Measurements from ENCODE around the gene PPP2R2C. TPM values are rescaled to one million over a fixed set of nuclear protein-coding genes. Genes with fewer than 3 reads are reported as not detected.

PPP2R2C gene
- polyA plus RNA-seq, 4 donors, result 0.16 to 2.3 (median 0.81) TPM; not detected in 1

DNA sequence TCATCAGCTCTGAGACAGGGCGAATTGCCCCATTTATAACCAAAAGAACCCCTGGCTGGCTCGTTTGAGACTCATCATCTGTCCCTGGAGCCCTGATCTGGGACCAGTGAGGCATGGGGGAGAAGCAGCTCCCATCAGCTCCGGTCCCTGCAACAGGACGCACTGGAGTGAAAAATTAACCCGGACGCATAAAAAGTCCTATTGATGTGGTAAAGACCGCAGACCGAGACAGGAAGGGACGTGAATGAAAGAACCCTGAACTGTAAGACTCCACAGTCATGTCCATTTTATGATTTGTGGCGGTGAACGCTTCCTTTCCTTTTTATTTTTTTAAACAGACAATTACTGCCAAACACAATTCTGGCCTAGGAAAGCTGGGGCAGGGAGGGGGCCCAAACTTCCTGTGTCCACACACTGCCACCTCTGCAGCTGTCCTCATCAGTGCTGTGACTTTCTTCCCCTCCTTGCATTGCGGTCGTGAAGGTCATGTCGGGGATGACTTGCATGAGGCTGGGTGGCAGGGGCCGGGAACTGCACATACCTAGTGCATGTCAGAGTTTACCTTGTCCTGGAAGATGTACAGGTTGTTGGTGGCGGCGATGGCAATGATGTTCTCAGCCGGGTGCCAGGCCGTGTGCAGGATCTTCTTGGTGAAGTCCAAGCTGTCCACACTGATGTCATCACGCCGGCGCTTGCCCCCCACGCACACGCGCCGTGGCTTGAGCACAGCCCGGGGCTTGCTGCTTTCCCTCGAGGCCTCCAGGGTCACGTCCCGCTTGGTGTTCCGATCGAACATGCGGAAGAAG is 149.4 kb downstream of the PPP2R2C start:
- Histone ChIP-seq H3K4me3 (ENCODE audit: low read depth in 1 of 3, low read length in 3 of 3) (no peak overlapping the region), H3K9me3 (ENCODE audit: control insufficient read depth in 2 of 2, insufficient read depth in 1 of 2, low read depth in 1 of 2, low read length in 1 of 2) (peaks cover 0 to 3% of the 10 kb centered on the region in 2 donors), H3K36me3 (ENCODE audit: control insufficient read depth in 3 of 3, insufficient read depth in 2 of 3, low read depth in 1 of 3, low read length in 3 of 3) (no peaks in the 10 kb centered on the region), H3K27ac (ENCODE audit: low read depth in 1 of 3, low read length in 2 of 3) (no peak overlapping the region), H3K27me3 (ENCODE audit: control insufficient read depth in 3 of 3, insufficient read depth in 3 of 3, low read length in 3 of 3) (peaks cover 0 to 2% (median 0%) of the 10 kb centered on the region in 3 donors), H3K4me1 (ENCODE audit: control insufficient read depth in 3 of 3, insufficient read depth in 2 of 3, low read depth in 1 of 3, low read length in 2 of 3) (no peaks in the 10 kb centered on the region)
- DNase-seq, result no peak
- FAIRE-seq, result no peak
- 75 to 87% (median 81%) methylated on average over 33 of the region's 33 CpGs for WGBS, 3 donors

DNA sequence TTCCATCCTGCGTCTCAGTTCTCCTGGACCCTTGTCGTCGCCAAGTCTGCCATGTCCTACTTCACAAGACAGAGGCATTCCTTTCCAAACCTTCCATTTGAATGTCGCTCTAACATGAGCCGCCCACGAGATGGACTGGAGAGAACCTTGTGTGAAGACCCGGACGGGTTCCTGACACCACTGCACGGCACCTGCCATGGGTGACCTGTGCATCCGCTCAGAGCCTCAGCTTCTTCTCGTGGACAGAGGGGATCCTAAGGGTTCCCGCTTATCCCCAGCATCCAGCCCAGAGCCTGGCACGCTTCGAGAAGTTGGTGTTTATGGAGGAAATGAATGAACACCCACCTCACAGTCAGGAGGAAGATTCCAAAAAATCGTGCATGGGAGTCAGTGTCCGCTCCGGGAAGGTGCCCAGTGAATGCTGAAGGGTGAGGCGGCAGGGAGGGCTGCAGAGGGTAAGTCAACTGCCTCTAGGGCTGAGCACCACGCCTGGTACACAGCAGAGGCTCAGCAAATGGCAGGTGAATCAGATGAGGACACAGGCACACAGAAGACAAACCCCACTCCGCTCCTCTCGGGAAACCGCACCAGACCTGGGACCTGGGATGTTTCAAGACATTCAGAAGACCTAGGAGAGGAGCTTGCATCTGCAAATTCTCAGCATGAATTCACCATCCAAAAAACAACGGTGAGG is 150.2 kb downstream of the PPP2R2C start:
- Histone ChIP-seq H3K4me3 (ENCODE audit: low read depth in 1 of 3, low read length in 3 of 3) (no peak overlapping the region), H3K27ac (ENCODE audit: low read depth in 1 of 3, low read length in 2 of 3) (no peak overlapping the region), H3K27me3 (ENCODE audit: control insufficient read depth in 3 of 3, insufficient read depth in 3 of 3, low read length in 3 of 3) (peaks cover 0 to 5% (median 0%) of the 10 kb centered on the region in 3 donors), H3K4me1 (ENCODE audit: control insufficient read depth in 3 of 3, insufficient read depth in 2 of 3, low read depth in 1 of 3, low read length in 2 of 3) (no peaks in the 10 kb centered on the region), H3K9me3 (ENCODE audit: control insufficient read depth in 2 of 2, insufficient read depth in 1 of 2, low read depth in 1 of 2, low read length in 1 of 2) (peaks cover 0 to 3% of the 10 kb centered on the region in 2 donors), H3K36me3 (ENCODE audit: control insufficient read depth in 3 of 3, insufficient read depth in 2 of 3, low read depth in 1 of 3, low read length in 3 of 3) (no peaks in the 10 kb centered on the region)
- FAIRE-seq, result no peak
- no peak for DNase-seq
- WGBS, 3 donors, result 86 to 94% (median 91%) methylated on average over 21 to 23 of the region's 23 CpGs

- peaks cover 0 to 5% (median 0%) of the 10 kb centered on the region in 3 donors for H3K27me3 ChIP-seq (ENCODE audit: control insufficient read depth in 3 of 3, insufficient read depth in 3 of 3, low read length in 3 of 3)
- FAIRE-seq, result no peak
- 17 to 53% (median 39%) methylated on average over 2 of the region's 2 CpGs for WGBS, 3 donors
- H3K9me3 ChIP-seq (ENCODE audit: control insufficient read depth in 2 of 2, insufficient read depth in 1 of 2, low read depth in 1 of 2, low read length in 1 of 2), result peaks cover 0 to 3% of the 10 kb centered on the region in 2 donors
- H3K4me3 ChIP-seq (ENCODE audit: low read depth in 1 of 3, low read length in 3 of 3), result no peak overlapping the region
- H3K27ac ChIP-seq (ENCODE audit: low read depth in 1 of 3, low read length in 2 of 3), result no peak overlapping the region
- no peaks in the 10 kb centered on the region for H3K36me3 ChIP-seq (ENCODE audit: control insufficient read depth in 3 of 3, insufficient read depth in 2 of 3, low read depth in 1 of 3, low read length in 3 of 3)
- DNase-seq, result no peak
- H3K4me1 ChIP-seq (ENCODE audit: control insufficient read depth in 3 of 3, insufficient read depth in 2 of 3, low read depth in 1 of 3, low read length in 2 of 3), result no peaks in the 10 kb centered on the region
These were observed 151.1 kb downstream of the PPP2R2C start for GRCh38 chr4:6321361-6321760.

GRCh38 chr4:6320663-6321062 is 151.8 kb downstream of the PPP2R2C start:
- H3K27me3 ChIP-seq (ENCODE audit: control insufficient read depth in 3 of 3, insufficient read depth in 3 of 3, low read length in 3 of 3), result peaks cover 0 to 5% (median 0%) of the 10 kb centered on the region in 3 donors
- no peaks in the 10 kb centered on the region for H3K4me1 ChIP-seq (ENCODE audit: control insufficient read depth in 3 of 3, insufficient read depth in 2 of 3, low read depth in 1 of 3, low read length in 2 of 3)
- H3K36me3 ChIP-seq (ENCODE audit: control insufficient read depth in 3 of 3, insufficient read depth in 2 of 3, low read depth in 1 of 3, low read length in 3 of 3), result no peaks in the 10 kb centered on the region
- peaks cover 0 to 3% of the 10 kb centered on the region in 2 donors for H3K9me3 ChIP-seq (ENCODE audit: control insufficient read depth in 2 of 2, insufficient read depth in 1 of 2, low read depth in 1 of 2, low read length in 1 of 2)
- no peak overlapping the region for H3K4me3 ChIP-seq (ENCODE audit: low read depth in 1 of 3, low read length in 3 of 3)
- FAIRE-seq (no peak), DNase-seq (no peak)
- WGBS, 3 donors, result 67 to 85% (median 78%) methylated on average over 6 of the region's 6 CpGs
- no peak overlapping the region for H3K27ac ChIP-seq (ENCODE audit: low read depth in 1 of 3, low read length in 2 of 3)

DNA sequence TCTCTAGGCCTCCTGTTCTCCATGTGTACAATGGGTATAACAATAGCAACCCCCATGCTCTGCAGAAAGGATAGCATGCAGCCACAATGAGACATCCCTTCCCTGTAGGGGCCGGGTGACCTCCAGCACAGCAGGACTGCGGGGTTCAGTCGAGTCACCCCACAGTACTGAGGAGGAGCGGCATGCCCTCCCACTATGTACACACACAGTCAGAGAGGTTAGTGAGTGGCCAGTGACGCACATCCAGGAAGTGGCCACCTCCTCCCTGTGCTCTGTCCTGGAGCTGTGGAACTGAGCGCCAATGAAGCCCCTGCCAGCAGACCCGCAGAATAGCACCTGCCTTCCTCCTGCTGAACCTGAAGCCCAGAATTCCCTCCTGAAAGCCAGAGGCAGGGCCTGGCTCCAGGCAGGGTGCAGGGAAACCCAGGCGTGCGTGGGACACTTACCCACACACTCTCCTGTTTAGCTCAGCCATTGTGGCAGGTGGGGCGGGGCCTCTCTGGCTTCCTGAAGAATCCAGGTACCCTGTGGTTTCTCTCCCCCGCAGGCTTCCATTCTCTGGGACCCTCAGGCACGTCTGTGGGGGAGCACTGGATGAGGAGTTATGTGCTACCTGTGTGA is 152.8 kb downstream of the PPP2R2C start:
- 83 to 85% (median 84%) methylated on average over 12 of the region's 12 CpGs for WGBS, 3 donors
- DNase-seq (no peak), FAIRE-seq (no peak)
- peaks cover 0 to 5% (median 0%) of the 10 kb centered on the region in 3 donors for H3K27me3 ChIP-seq (ENCODE audit: control insufficient read depth in 3 of 3, insufficient read depth in 3 of 3, low read length in 3 of 3)
- H3K36me3 ChIP-seq (ENCODE audit: control insufficient read depth in 3 of 3, insufficient read depth in 2 of 3, low read depth in 1 of 3, low read length in 3 of 3), result no peaks in the 10 kb centered on the region
- no peak overlapping the region for H3K4me3 ChIP-seq (ENCODE audit: low read depth in 1 of 3, low read length in 3 of 3)
- no peaks in the 10 kb centered on the region for H3K4me1 ChIP-seq (ENCODE audit: control insufficient read depth in 3 of 3, insufficient read depth in 2 of 3, low read depth in 1 of 3, low read length in 2 of 3)
- no peak overlapping the region for H3K27ac ChIP-seq (ENCODE audit: low read depth in 1 of 3, low read length in 2 of 3)
- peaks cover 0 to 3% of the 10 kb centered on the region in 2 donors for H3K9me3 ChIP-seq (ENCODE audit: control insufficient read depth in 2 of 2, insufficient read depth in 1 of 2, low read depth in 1 of 2, low read length in 1 of 2)

DNA sequence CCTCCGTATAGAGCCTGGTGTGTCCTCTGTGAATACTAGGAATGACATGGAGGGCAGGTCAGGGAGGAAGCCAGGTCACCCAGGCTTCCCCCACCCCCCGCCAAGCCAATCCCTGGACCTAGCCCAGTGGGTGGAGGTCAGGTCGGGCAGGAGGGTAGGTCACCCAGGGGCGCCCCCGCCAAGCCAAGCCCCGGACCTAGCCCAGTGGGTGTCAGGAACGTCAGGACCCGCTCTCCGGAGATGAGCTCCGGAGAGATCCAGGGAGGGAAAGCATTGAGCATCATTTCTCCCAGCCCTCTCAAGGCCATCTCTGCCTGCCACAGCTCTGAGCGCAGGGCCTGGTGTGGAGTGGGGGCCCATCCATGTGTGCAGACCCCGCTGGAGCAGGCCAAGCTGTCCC is 154.2 kb downstream of the PPP2R2C start:
- Histone ChIP-seq H3K9me3 (ENCODE audit: control insufficient read depth in 2 of 2, insufficient read depth in 1 of 2, low read depth in 1 of 2, low read length in 1 of 2) (peaks cover 0 to 3% of the 10 kb centered on the region in 2 donors), H3K36me3 (ENCODE audit: control insufficient read depth in 3 of 3, insufficient read depth in 2 of 3, low read depth in 1 of 3, low read length in 3 of 3) (no peaks in the 10 kb centered on the region), H3K27me3 (ENCODE audit: control insufficient read depth in 3 of 3, insufficient read depth in 3 of 3, low read length in 3 of 3) (peaks cover 0 to 5% (median 0%) of the 10 kb centered on the region in 3 donors), H3K4me3 (ENCODE audit: low read depth in 1 of 3, low read length in 3 of 3) (no peak overlapping the region), H3K27ac (ENCODE audit: low read depth in 1 of 3, low read length in 2 of 3) (no peak overlapping the region), H3K4me1 (ENCODE audit: control insufficient read depth in 3 of 3, insufficient read depth in 2 of 3, low read depth in 1 of 3, low read length in 2 of 3) (no peaks in the 10 kb centered on the region)
- WGBS, 3 donors, result 78 to 86% (median 82%) methylated on average over 11 to 12 of the region's 12 CpGs
- DNase-seq (no peak), FAIRE-seq (no peak)

GRCh38 chr4:6316461-6317003 is 155.9 kb downstream of the PPP2R2C start:
- Histone ChIP-seq H3K9me3 (ENCODE audit: control insufficient read depth in 2 of 2, insufficient read depth in 1 of 2, low read depth in 1 of 2, low read length in 1 of 2) (peaks cover 0 to 3% of the 10 kb centered on the region in 2 donors), H3K36me3 (ENCODE audit: control insufficient read depth in 3 of 3, insufficient read depth in 2 of 3, low read depth in 1 of 3, low read length in 3 of 3) (no peaks in the 10 kb centered on the region), H3K27me3 (ENCODE audit: control insufficient read depth in 3 of 3, insufficient read depth in 3 of 3, low read length in 3 of 3) (peaks cover 0 to 3% (median 0%) of the 10 kb centered on the region in 3 donors), H3K27ac (ENCODE audit: low read depth in 1 of 3, low read length in 2 of 3) (no peak overlapping the region), H3K4me3 (ENCODE audit: low read depth in 1 of 3, low read length in 3 of 3) (no peak overlapping the region), H3K4me1 (ENCODE audit: control insufficient read depth in 3 of 3, insufficient read depth in 2 of 3, low read depth in 1 of 3, low read length in 2 of 3) (no peaks in the 10 kb centered on the region)
- FAIRE-seq (no peak), DNase-seq (no peak)
- whole genome bisulfite sequencing, 3 donors, result 46 to 55% (median 47%) methylated on average over 6 of the region's 6 CpGs

GRCh38 chr4:6313216-6313615 is 159.2 kb downstream of the PPP2R2C start:
- DNase-seq (no peak), FAIRE-seq (no peak)
- WGBS, 3 donors, result 67 to 82% (median 76%) methylated on average over 6 of the region's 6 CpGs
- H3K36me3 ChIP-seq (ENCODE audit: control insufficient read depth in 3 of 3, insufficient read depth in 2 of 3, low read depth in 1 of 3, low read length in 3 of 3), result no peaks in the 10 kb centered on the region
- peaks cover 0 to 10% (median 6%) of the 10 kb centered on the region in 3 donors for H3K27me3 ChIP-seq (ENCODE audit: control insufficient read depth in 3 of 3, insufficient read depth in 3 of 3, low read length in 3 of 3)
- H3K27ac ChIP-seq (ENCODE audit: low read depth in 1 of 3, low read length in 2 of 3), result no peak overlapping the region
- H3K4me3 ChIP-seq (ENCODE audit: low read depth in 1 of 3, low read length in 3 of 3), result no peak overlapping the region
- no peaks in the 10 kb centered on the region for H3K4me1 ChIP-seq (ENCODE audit: control insufficient read depth in 3 of 3, insufficient read depth in 2 of 3, low read depth in 1 of 3, low read length in 2 of 3)
- H3K9me3 ChIP-seq (ENCODE audit: control insufficient read depth in 2 of 2, insufficient read depth in 1 of 2, low read depth in 1 of 2, low read length in 1 of 2), result peaks cover 0 to 4% of the 10 kb centered on the region in 2 donors
